Stomach (tissue), 4 donors: ENCODE measurements around the gene FMC1.

Experiments
- CTCF ChIP-seq, 7 experiments: fragments of 450-650 bp in 4 of 7; fragments of 200-600 bp in 3 of 7; sonication (generic) in 3 of 7; IDR thresholded peaks; one replicate each; pipeline ENCODE4 v1.5.1; 2016 to 2019; ENCODE audit warnings: antibody characterized with exemption in 7 of 7, control low read depth in 2 of 7, mild to moderate bottlenecking in 1 of 7
- EP300 ChIP-seq: sonication (generic); formaldehyde crosslinking; IDR thresholded peaks from one replicate; pipeline ENCODE4 v1.6.1; 2017; ENCODE audit warnings: antibody characterized with exemption
- POLR2A ChIP-seq, 4 donors: fragments of 450-650 bp; IDR thresholded peaks; one replicate each; pipeline ENCODE4 v1.6.1; 2016; ENCODE audit warnings: antibody characterized with exemption in 4 of 4, control low read depth in 2 of 4, mild to moderate bottlenecking in 1 of 4, moderate library complexity in 1 of 4
- POLR2AphosphoS5 ChIP-seq, 3 donors: sonication (generic); formaldehyde crosslinking; IDR thresholded peaks; one replicate each; pipeline ENCODE4 v1.6.1; 2016; ENCODE audit warnings: antibody characterized with exemption in 3 of 3

- TF ChIP-seq CTCF (IDR thresholded peaks at IDR 0.05), result no peak
- TF ChIP-seq POLR2AphosphoS5 (IDR thresholded peaks at IDR 0.05), result no peak
- TF ChIP-seq POLR2A (IDR thresholded peaks at IDR 0.05), result no peak
- no peak for TF ChIP-seq EP300
These were observed 21.8 kb downstream of the FMC1 start for GRCh38 chr7:139362981-139363380.
